Measurements from ENCODE around the gene DOCK1. TPM values are rescaled to one million over a fixed set of nuclear protein-coding genes. Genes with fewer than 3 reads are reported as not detected.

The DOCK1 gene
- total RNA-seq, 2 experiments from 2014 or later: 0.14 to 0.18 TPM

DNA sequence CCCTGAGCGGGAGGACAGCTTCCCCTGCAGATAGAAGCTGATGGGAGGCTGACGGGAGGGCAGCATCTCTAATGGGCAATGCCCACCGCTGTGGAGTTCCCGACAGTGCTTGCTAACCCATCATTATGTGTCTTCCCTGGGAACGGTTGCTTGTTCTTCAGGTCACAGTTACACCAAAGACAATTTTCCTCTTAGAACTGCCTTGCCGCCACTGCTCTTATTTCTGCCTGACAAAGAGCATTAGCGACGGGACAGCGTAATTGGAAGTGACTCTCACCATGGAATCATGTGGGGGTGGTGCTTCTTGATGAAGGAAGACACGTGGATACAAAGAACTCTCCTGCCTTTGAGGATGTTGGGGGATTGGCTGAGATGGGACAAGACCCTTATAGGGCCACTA is 562.6 kb downstream of the DOCK1 start:
- no peaks in the 10 kb centered on the region for H3K4me1 Mint-ChIP-seq (ENCODE audit: low read depth)
- CTCF ChIA-PET: no interaction called here
- peaks cover 1% of the 10 kb centered on the region for H3K27me3 Mint-ChIP-seq
- POLR2A ChIA-PET: no interaction called here
- H3K9me3 Mint-ChIP-seq: no peaks in the 10 kb centered on the region
- TF ChIP-seq, protein P1, sequence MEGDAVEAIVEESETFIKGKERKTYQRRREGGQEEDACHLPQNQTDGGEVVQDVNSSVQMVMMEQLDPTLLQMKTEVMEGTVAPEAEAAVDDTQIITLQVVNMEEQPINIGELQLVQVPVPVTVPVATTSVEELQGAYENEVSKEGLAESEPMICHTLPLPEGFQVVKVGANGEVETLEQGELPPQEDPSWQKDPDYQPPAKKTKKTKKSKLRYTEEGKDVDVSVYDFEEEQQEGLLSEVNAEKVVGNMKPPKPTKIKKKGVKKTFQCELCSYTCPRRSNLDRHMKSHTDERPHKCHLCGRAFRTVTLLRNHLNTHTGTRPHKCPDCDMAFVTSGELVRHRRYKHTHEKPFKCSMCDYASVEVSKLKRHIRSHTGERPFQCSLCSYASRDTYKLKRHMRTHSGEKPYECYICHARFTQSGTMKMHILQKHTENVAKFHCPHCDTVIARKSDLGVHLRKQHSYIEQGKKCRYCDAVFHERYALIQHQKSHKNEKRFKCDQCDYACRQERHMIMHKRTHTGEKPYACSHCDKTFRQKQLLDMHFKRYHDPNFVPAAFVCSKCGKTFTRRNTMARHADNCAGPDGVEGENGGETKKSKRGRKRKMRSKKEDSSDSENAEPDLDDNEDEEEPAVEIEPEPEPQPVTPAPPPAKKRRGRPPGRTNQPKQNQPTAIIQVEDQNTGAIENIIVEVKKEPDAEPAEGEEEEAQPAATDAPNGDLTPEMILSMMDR (IDR thresholded peaks at IDR 0.05): no peak
- no peak for DNase-seq
- no peak overlapping the region for H3K27ac Mint-ChIP-seq
- no peak overlapping the region for H3K4me3 Mint-ChIP-seq
- no peaks in the 10 kb centered on the region for H3K36me3 Mint-ChIP-seq (ENCODE audit: low read depth)
- intact Hi-C loops (cut with micrococcal nuclease): no loop called here
- no peak for ATAC-seq

DNA sequence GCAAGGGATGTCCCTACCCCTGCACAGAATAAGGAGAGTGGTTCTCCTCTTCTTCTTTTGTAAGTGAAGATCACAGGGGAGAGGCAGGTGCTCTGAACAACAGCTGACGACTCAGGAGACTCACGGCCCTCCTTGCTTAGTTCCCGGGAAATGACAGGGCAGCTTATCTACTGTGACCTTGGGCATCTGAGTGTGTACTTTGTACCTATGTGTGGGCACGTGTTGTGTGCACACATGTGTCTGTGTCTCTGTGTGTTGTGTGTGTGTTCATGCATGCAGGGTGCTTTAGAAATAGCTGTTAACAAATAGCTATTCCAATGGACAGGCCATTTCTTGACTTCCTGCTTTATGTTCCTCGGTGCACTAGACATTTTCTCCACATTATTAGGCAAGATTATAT is 563.4 kb downstream of the DOCK1 start:
- no peak overlapping the region for H3K27ac Mint-ChIP-seq
- TF ChIP-seq, protein P1 (IDR thresholded peaks at IDR 0.05): no peak
- DNase-seq: no peak
- CTCF ChIA-PET: no interaction called here
- ATAC-seq: no peak
- no peaks in the 10 kb centered on the region for H3K36me3 Mint-ChIP-seq (ENCODE audit: low read depth)
- H3K4me1 Mint-ChIP-seq (ENCODE audit: low read depth): no peaks in the 10 kb centered on the region
- peaks cover 1% of the 10 kb centered on the region for H3K27me3 Mint-ChIP-seq
- POLR2A ChIA-PET: no interaction called here
- H3K9me3 Mint-ChIP-seq: no peaks in the 10 kb centered on the region
- intact Hi-C loops (cut with micrococcal nuclease): no loop called here
- no peak overlapping the region for H3K4me3 Mint-ChIP-seq

DNA sequence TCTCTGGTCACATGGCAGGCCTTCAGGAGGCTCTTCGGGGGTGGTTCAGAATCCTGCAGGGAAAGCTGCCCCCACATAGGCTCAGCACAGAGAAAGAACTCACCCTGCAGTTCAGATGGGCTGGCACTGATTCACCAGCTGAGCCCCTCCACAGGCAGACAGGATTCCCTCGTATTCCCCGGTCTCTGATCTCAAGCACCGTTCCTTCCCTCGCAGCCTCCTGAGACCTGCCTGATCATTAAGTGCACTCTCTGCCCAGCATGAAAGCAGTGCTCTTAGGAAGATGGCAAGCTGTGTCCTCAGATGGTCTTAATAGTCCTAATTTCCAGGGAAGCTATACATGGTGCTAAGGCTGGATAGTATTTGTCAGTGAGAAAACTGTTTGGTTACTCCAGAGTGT is 565.7 kb downstream of the DOCK1 start:
- H3K4me3 Mint-ChIP-seq: no peak overlapping the region
- intact Hi-C loops (cut with micrococcal nuclease): no loop called here
- DNase-seq: no peak
- TF ChIP-seq, protein P1 (IDR thresholded peaks at IDR 0.05): no peak
- ChIA-PET CTCF (no interaction called here), POLR2A (no interaction called here)
- no peak for ATAC-seq
- no peaks in the 10 kb centered on the region for H3K4me1 Mint-ChIP-seq (ENCODE audit: low read depth)
- no peak overlapping the region for H3K27ac Mint-ChIP-seq
- H3K36me3 Mint-ChIP-seq (ENCODE audit: low read depth): no peaks in the 10 kb centered on the region
- peaks cover 2% of the 10 kb centered on the region for H3K9me3 Mint-ChIP-seq
- H3K27me3 Mint-ChIP-seq: no peaks in the 10 kb centered on the region

DNA sequence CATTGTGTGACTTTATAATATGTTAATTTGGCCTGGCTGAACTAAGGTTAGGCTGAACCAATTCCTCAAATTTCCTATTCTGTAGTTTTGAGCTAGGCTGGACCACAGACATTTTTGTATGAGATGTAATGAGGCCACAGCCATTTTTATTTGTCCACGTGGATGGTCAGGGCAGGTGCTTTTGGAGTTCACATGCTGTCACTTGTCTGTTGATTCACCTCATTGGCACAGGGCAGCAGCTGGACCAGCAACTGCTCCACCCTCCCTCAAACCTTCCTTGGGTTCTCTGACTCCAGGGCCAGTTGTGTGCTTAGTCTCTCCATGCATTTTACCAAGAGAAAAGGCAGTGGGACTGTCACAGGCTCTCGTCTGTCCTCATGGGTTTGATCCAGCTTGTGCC is 567.7 kb downstream of the DOCK1 start:
- CTCF ChIA-PET: no interaction called here
- TF ChIP-seq, protein P1 (IDR thresholded peaks at IDR 0.05): no peak
- intact Hi-C loops (cut with micrococcal nuclease): no loop called here
- Mint-ChIP-seq H3K9me3 (peaks cover 4% of the 10 kb centered on the region), H3K36me3 (ENCODE audit: low read depth) (no peaks in the 10 kb centered on the region), H3K27me3 (no peaks in the 10 kb centered on the region), H3K4me1 (ENCODE audit: low read depth) (no peaks in the 10 kb centered on the region), H3K4me3 (no peak overlapping the region), H3K27ac (no peak overlapping the region)
- no peak for ATAC-seq
- DNase-seq: no peak
- POLR2A ChIA-PET: no interaction called here

DNA sequence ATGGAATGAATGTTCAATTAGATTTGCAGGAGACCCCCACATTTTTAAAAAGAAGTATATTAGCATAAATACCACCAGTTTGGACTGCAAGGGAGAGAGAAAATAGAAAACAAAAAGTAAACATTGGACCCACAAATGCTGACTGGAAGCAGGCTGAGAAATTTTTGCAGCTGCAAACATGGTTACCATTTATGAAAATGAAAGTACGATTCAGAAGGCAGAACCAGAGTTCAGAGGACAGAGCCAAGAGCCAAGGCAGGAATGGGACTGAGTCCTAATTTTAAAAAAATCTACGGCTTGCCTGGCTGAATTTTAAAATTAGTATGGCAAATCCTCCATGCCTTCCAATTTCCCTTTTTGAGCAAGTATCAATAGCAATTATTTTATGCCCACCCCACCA is 569.3 kb downstream of the DOCK1 start:
- DNase-seq (no peak), ATAC-seq (no peak)
- intact Hi-C loops (cut with micrococcal nuclease): no loop called here
- Mint-ChIP-seq H3K27ac (no peak overlapping the region), H3K9me3 (peaks cover 4% of the 10 kb centered on the region), H3K27me3 (no peaks in the 10 kb centered on the region), H3K4me1 (ENCODE audit: low read depth) (no peaks in the 10 kb centered on the region), H3K36me3 (ENCODE audit: low read depth) (no peaks in the 10 kb centered on the region), H3K4me3 (no peak overlapping the region)
- ChIA-PET CTCF (interaction anchor here (0.6 kb wide), 1 partner anchor 275 kb away, joined by 3 read pairs; no protein-coding TSS in a partner anchor), POLR2A (no interaction called here)
- TF ChIP-seq, protein P1 (IDR thresholded peaks at IDR 0.05): no peak
